Bronchial epithelial cell (primary cell): Measurements from ENCODE around the gene MDM2. TPM values are rescaled to one million over a fixed set of nuclear protein-coding genes. Genes with fewer than 3 reads are reported as not detected.
"Not testable (repeated sequence)": the region's sequence is repeated elsewhere in the genome, so short reads cannot be mapped to it uniquely, and the experiment has no call there.

Experiments used
- DNase-seq: peaks from one replicate; pipeline ENCODE4 v3.0.0-alpha.2; 2010; ENCODE audit warnings: low read depth
- FAIRE-seq: peaks from 2 replicates; lab custom pipeline; 2011; peaks lifted over from hg19 to GRCh38; lab: Jason Lieb, UNC
- H3K27me3 ChIP-seq: 2 replicates; pipeline ENCODE4 v1.5.1; 2011; ENCODE audit warnings: low read length; ENCODE audit not compliant: control insufficient read depth, insufficient read depth
- H3K36me3 ChIP-seq: 2 replicates; pipeline ENCODE4 v1.5.1; 2011; ENCODE audit warnings: low read length; ENCODE audit not compliant: control insufficient read depth, insufficient read depth
- H3K4me3 ChIP-seq: 2 replicates; pipeline ENCODE4 v1.5.1; 2011; ENCODE audit warnings: mild to moderate bottlenecking, low read depth, low read length, control low read depth
- total RNA-seq: library from RNA; depleted of rRNA; stranded (reverse); fragments of >200 nt; gene quantifications from 2 replicates; pipeline ENCODE4 v1.2.1, GENCODE V29; 2014
- TF ChIP-seq, protein P1 (sequence below): IDR thresholded peaks from 2 replicates; pipeline ENCODE4 v1.5.1; 2011; ENCODE audit warnings: mild to moderate bottlenecking, moderate library complexity, low read length, control low read depth, inconsistent platforms; ENCODE audit not compliant: insufficient read depth, severe bottlenecking

Gene MDM2
- total RNA-seq, 1 donor from 2014 or later = 116 TPM

- no peak overlapping the region for H3K4me3 ChIP-seq
- no peaks in the 10 kb centered on the region for H3K36me3 ChIP-seq
- DNase-seq (no peak), FAIRE-seq (no peak)
- TF ChIP-seq, protein P1, sequence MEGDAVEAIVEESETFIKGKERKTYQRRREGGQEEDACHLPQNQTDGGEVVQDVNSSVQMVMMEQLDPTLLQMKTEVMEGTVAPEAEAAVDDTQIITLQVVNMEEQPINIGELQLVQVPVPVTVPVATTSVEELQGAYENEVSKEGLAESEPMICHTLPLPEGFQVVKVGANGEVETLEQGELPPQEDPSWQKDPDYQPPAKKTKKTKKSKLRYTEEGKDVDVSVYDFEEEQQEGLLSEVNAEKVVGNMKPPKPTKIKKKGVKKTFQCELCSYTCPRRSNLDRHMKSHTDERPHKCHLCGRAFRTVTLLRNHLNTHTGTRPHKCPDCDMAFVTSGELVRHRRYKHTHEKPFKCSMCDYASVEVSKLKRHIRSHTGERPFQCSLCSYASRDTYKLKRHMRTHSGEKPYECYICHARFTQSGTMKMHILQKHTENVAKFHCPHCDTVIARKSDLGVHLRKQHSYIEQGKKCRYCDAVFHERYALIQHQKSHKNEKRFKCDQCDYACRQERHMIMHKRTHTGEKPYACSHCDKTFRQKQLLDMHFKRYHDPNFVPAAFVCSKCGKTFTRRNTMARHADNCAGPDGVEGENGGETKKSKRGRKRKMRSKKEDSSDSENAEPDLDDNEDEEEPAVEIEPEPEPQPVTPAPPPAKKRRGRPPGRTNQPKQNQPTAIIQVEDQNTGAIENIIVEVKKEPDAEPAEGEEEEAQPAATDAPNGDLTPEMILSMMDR = no peak
- H3K27me3 ChIP-seq = no peaks in the 10 kb centered on the region
Observed at GRCh38 chr12:68798882-68799234, 9.1 kb upstream of the MDM2 start.

DNA sequence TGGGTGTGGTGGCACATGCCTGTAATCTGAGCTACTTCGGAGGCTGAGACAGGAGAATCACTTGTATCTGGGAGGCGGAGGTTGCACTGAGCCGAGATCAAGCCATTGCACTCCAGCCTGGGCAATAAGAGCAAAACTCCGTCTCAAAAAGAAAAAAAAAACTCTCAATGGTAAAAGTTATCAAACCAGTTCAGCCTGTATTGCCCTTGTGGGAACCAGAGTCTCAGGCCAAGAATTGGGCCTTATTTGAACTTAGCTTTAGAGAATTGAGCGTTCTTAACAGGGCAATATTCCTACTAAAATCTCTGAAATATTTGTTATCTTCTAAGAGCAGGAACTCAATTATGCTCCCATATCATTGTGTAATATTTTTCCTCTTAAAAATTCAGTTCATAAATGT is 7.7 kb upstream of the MDM2 start:
- TF ChIP-seq, protein P1 = no peak
- no peak overlapping the region for H3K4me3 ChIP-seq
- H3K36me3 ChIP-seq = no peaks in the 10 kb centered on the region
- FAIRE-seq = no peak
- peak; percentile 56 for DNase-seq
- no peaks in the 10 kb centered on the region for H3K27me3 ChIP-seq

DNA sequence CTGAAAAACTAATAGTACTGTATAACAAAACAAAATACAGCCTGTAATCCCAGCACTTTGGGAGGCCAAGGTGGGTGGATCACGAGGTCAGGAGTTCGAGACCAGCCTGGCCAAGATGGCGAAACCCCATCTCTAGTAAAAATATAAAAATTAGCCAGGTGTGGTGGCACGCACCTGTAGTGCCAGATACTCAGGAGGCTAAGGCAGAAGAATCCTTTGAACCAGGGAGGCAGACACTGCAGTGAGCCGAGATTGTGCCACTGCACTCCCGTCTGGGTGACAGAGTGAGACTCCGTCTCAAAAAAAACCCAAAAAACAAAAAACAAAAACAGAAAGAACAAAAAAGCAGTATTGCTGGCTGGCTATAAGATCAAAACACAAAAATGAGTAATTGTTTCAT is 6.9 kb upstream of the MDM2 start:
- not testable (repeated sequence) for H3K4me3 ChIP-seq, H3K27me3 ChIP-seq, H3K36me3 ChIP-seq, DNase-seq, FAIRE-seq

DNA sequence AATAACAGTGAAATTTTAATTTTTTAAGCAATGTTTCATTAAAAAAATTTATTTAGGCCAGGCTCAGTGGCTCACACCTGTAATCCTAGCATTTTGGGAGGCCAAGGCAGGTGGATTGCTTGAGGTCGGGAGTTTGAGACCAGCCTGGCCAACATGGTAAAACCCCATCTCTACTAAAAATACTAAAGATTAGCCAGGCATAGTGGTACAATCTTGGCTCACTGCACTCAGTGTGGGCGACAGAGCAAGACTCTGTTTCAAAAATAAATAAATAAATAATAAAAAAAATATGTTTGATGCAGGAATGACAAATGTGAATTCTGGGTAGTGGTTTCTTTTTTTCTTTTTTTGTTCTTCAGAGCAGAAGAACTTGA is 5.6 kb upstream of the MDM2 start:
- H3K36me3 ChIP-seq, H3K4me3 ChIP-seq, H3K27me3 ChIP-seq, FAIRE-seq, DNase-seq: not testable (repeated sequence)

DNA sequence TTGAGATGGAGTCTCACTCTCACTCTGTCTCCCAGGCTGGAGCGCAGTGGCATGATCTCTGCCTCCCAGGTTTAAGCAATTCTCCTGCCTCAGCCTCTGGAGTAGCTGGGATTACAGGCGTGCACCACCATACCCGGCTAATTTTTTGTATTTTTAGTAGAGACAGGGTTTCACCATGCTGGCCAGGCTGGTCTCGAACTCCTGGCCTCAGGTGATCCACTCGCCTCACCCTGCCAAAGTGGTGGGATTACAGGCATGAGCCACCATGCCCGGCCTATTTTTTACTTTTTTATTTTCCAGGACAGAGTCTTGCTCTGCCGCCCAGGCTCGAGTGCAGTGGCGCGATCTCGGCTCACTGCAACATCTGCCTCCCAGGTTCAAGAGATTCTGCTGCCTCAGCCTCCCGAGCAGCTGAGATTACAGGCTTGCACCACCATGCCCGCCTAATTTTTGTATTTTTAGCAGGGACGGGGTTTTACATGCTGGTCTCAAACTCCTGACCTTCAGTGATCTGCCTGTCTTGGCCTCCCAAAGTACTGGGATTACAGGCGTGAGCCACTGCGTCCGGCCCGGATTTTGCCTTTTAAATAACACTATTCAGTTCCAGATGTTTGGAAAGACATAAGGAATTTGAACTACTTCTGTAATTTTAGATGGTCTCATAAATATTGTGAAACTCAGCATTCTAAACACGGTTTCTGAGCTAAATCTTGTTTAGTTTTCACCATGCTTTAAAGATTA is 4.9 kb upstream of the MDM2 start:
- not testable (repeated sequence) for DNase-seq, H3K36me3 ChIP-seq, H3K27me3 ChIP-seq, H3K4me3 ChIP-seq, FAIRE-seq

DNA sequence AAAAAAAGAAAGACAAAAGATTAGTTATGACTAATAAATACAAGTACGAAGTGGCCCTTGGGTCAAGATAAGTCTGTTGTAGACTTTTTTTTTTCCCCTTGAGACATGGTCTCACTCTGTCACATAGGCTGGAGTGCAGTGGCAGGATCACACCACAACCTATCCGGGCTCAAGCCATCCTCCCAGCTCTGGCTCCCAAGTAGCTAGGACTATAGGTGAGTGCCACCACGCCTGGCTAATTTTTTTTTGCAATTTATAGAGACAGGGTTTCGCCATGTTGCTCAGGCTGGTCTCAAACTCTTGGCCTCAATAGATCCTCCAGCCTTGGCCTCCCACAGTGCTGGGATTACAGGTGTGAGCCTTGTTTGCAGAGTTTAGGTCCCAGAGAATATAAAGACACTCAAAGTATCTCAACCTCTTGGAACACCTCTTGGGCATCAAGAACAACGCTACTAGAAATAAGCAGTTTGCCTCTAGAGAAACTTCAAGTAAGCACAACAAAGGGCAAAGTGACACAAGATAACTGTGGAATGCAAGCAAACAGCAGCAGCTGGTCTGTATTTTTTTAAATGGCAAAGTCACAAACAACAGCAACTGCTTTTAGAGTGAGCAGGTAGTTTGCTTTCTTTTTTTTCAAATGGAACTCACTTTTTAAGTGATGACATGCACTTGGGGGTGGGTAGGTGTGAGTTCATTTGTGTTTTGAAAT is 3.9 kb upstream of the MDM2 start:
- DNase-seq = no peak
- TF ChIP-seq, protein P1 = no peak
- FAIRE-seq = no peak
- no peak overlapping the region for H3K4me3 ChIP-seq
- no peaks in the 10 kb centered on the region for H3K36me3 ChIP-seq
- no peaks in the 10 kb centered on the region for H3K27me3 ChIP-seq

- TF ChIP-seq, protein P1 = no peak
Observed at GRCh38 chr12:68804657-68805591, 3.1 kb upstream of the MDM2 start.

More at GRCh38 chr12:68804657-68805591, 3.1 kb upstream of the MDM2 start:
- DNase-seq (no peak), FAIRE-seq (no peak)
- Histone ChIP-seq H3K4me3 (no peak overlapping the region), H3K36me3 (peaks cover 2% of the 10 kb centered on the region), H3K27me3 (no peaks in the 10 kb centered on the region)
